GM23338 (cell line): ENCODE results near the gene LTB. TPM values are rescaled to one million over a fixed set of nuclear protein-coding genes. Genes with fewer than 3 reads are reported as not detected.
A peak's percentile ranks its signal among the peaks of the same experiment; 100 is the strongest.

ENCODE experiments used
- ATAC-seq: fragments of 200-7000 bp; cut with Tn5 transposase; 3 replicates; pipeline ENCODE4 v1.9.1; 2020
- DNase-seq: peaks from one replicate; pipeline ENCODE4 v3.0.0-alpha.2; 2015; ENCODE audit warnings: low spot score
- H2AFZ ChIP-seq: fragments of 200-600 bp; sonication (generic); 2 replicates; pipeline ENCODE4 v1.8.0; 2016; ENCODE audit warnings: antibody characterized with exemption, mild to moderate bottlenecking, moderate library complexity
- H3F3A ChIP-seq: fragments of 200-600 bp; sonication (generic); replicated peaks from 2 replicates; pipeline ENCODE4 v1.8.0; 2017; ENCODE audit warnings: antibody characterized with exemption, mixed run types, low read depth
- H3K27ac ChIP-seq: fragments of 200-600 bp; sonication (generic); 2 replicates; pipeline ENCODE4 v1.6.1; 2016; ENCODE audit warnings: low read depth
- H3K27me3 ChIP-seq: fragments of 200-600 bp; sonication (generic); 2 replicates; pipeline ENCODE4 v1.8.0; 2016; ENCODE audit warnings: mild to moderate bottlenecking, mixed run types, moderate library complexity; ENCODE audit not compliant: insufficient read depth
- H3K36me3 ChIP-seq: fragments of 200-600 bp; sonication (generic); 2 replicates; pipeline ENCODE4 v1.8.0; 2016; ENCODE audit warnings: mild to moderate bottlenecking; ENCODE audit not compliant: insufficient read depth
- H3K4me1 ChIP-seq: fragments of 200-600 bp; sonication (generic); 2 replicates; pipeline ENCODE4 v1.8.0; 2016; ENCODE audit warnings: mild to moderate bottlenecking, moderate library complexity; ENCODE audit not compliant: insufficient read depth
- H3K4me2 ChIP-seq: fragments of 200-600 bp; sonication (generic); 2 replicates; pipeline ENCODE4 v1.7.1; 2017; ENCODE audit warnings: mixed run types
- H3K4me3 ChIP-seq: fragments of 200-600 bp; sonication (generic); 2 replicates; pipeline ENCODE4 v1.6.1; 2016; ENCODE audit warnings: mixed run types
- H3K79me2 ChIP-seq: fragments of 200-600 bp; sonication (generic); replicated peaks from 2 replicates; pipeline ENCODE4 v1.8.0; 2017; ENCODE audit warnings: mild to moderate bottlenecking; ENCODE audit not compliant: insufficient read depth
- H3K9me2 ChIP-seq: fragments of 200-600 bp; sonication (generic); 2 replicates; pipeline ENCODE4 v1.8.0; 2017; ENCODE audit not compliant: insufficient read depth
- H4K20me1 ChIP-seq: fragments of 200-600 bp; sonication (generic); replicated peaks from 2 replicates; pipeline ENCODE4 v1.8.0; 2017; ENCODE audit warnings: mild to moderate bottlenecking; ENCODE audit not compliant: insufficient read depth
- H3K27ac Mint-ChIP-seq: 2 replicates; pipeline ENCODE4 v1.8.0; 2020; ENCODE audit warnings: inconsistent platforms, mild to moderate bottlenecking, moderate library complexity, mixed read lengths
- H3K27me3 Mint-ChIP-seq: 3 replicates; pipeline ENCODE4 v1.8.0; 2022; ENCODE audit warnings: low read depth, mild to moderate bottlenecking, moderate library complexity, mixed read lengths, inconsistent platforms; ENCODE audit not compliant: insufficient read depth, poor library complexity
- H3K36me3 Mint-ChIP-seq: 3 replicates; pipeline ENCODE4 v1.8.0; 2021; ENCODE audit warnings: low read depth, mild to moderate bottlenecking, inconsistent platforms, moderate library complexity, mixed read lengths
- H3K4me1 Mint-ChIP-seq: 3 replicates; pipeline ENCODE4 v1.8.0; 2020; ENCODE audit warnings: mild to moderate bottlenecking, inconsistent platforms, mixed read lengths
- H3K4me3 Mint-ChIP-seq: 3 replicates; pipeline ENCODE4 v1.8.0; 2021; ENCODE audit warnings: moderate library complexity, mild to moderate bottlenecking, inconsistent platforms, mixed read lengths
- H3K9me3 Mint-ChIP-seq: 3 replicates; pipeline ENCODE4 v1.8.0; 2020; ENCODE audit warnings: moderate library complexity, mild to moderate bottlenecking, inconsistent platforms, mixed read lengths
- CREB1 ChIP-seq: fragments of 250-450 bp; sonication (Bioruptor Pico); IDR thresholded peaks from 2 replicates; pipeline ENCODE4 v1.5.0; 2020; ENCODE audit warnings: low read depth, mild to moderate bottlenecking, moderate library complexity
- EZH2 ChIP-seq: fragments of 200-600 bp; sonication (generic); IDR thresholded peaks from one replicate; pipeline ENCODE4 v1.8.0; 2017; ENCODE audit warnings: antibody characterized with exemption, mild to moderate bottlenecking, low read depth; ENCODE audit not compliant: unreplicated experiment
- POLR2AphosphoS5 ChIP-seq: IDR thresholded peaks from 2 replicates; pipeline ENCODE4 v1.6.1; 2016; ENCODE audit warnings: antibody characterized with exemption, low read depth
- ZNF331 ChIP-seq: fragments of 250-450 bp; sonication (Bioruptor Pico); IDR thresholded peaks from 2 replicates; pipeline ENCODE4 v1.5.0; 2020; ENCODE audit warnings: low read depth, mild to moderate bottlenecking, moderate library complexity
- ZNF462 ChIP-seq: fragments of 250-450 bp; sonication (Bioruptor Pico); IDR thresholded peaks from 2 replicates; pipeline ENCODE4 v1.5.0; 2020; ENCODE audit warnings: mild to moderate bottlenecking, moderate library complexity
- polyA plus RNA-seq: library from polyadenylated mRNA; unstranded; fragments of >200 nt; fragmentation: Nextera tagmentation; extraction: Ambion mirVana; gene quantifications from 2 replicates; pipeline ENCODE4 v1.2.1, GENCODE V29; 2016
- total RNA-seq: library from RNA; depleted of rRNA; stranded (reverse); fragments of >200 nt; shearing (Covaris generic); gene quantifications from 2 replicates; pipeline ENCODE4 v1.2.3, GENCODE V29; 2014
- TF ChIP-seq, protein P1 (sequence below), 2 experiments: fragments of 200-600 bp in 1 of 2; sonication (generic) in 1 of 2; conservative IDR thresholded peaks; 2 replicates each; pipeline versions ENCODE4 v1.5.1 to v1.6.1; 2016 to 2017; ENCODE audit warnings: antibody characterized with exemption in 2 of 2, low read depth in 2 of 2, mild to moderate bottlenecking in 2 of 2, moderate library complexity in 1 of 2

LTB gene
- total and polyA plus RNA-seq, 2 experiments from 2014 or later, result 1.7 TPM; not detected in 1

DNA sequence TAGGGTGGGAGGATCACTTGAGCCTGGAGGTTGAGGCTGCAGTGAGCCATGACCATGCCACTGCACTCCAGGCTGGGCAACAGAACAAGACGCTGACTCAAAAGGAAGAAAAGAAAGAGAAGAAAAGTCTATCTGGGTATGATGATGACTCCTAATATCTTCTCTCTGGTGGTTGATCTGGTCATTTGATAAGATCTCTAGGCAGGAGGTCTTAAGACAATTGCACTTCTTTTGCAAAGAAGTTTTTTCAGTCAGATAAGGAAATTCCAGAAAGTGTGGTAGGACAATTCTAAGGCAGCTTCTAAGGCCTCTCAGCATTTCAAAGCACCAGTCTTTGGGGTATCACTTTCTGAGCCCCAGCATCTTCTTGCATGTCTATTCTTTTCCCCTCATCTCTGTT lies 25.1 kb upstream of the LTB start (continued):
- TF ChIP-seq ZNF462 (CRISPR knock-in tag) (no peak), CREB1 (CRISPR knock-in tag) (no peak), POLR2AphosphoS5 (no peak)

- H3K4me3 ChIP-seq, result no peak overlapping the region
- no peaks in the 10 kb centered on the region for H3K79me2 ChIP-seq
- no peak overlapping the region for H3K27ac ChIP-seq
- Mint-ChIP-seq H3K9me3 (no peaks in the 10 kb centered on the region), H3K4me3 (no peak overlapping the region), H3K4me1 (peaks cover 10% of the 10 kb centered on the region), H3K27me3 (peaks cover 11% of the 10 kb centered on the region), H3K27ac (no peak overlapping the region), H3K36me3 (no peaks in the 10 kb centered on the region)
- H3K27me3 ChIP-seq, result no peaks in the 10 kb centered on the region
- no peaks in the 10 kb centered on the region for H4K20me1 ChIP-seq
- no peaks in the 10 kb centered on the region for H3K36me3 ChIP-seq
- H3F3A ChIP-seq, result no peaks in the 10 kb centered on the region
- H2AFZ ChIP-seq, result no peak overlapping the region
- DNase-seq (peak; percentile 56), ATAC-seq (peak; percentile 60)
- no peak overlapping the region for H3K4me2 ChIP-seq
- peaks cover 6% of the 10 kb centered on the region for H3K4me1 ChIP-seq
- TF ChIP-seq, protein P1, sequence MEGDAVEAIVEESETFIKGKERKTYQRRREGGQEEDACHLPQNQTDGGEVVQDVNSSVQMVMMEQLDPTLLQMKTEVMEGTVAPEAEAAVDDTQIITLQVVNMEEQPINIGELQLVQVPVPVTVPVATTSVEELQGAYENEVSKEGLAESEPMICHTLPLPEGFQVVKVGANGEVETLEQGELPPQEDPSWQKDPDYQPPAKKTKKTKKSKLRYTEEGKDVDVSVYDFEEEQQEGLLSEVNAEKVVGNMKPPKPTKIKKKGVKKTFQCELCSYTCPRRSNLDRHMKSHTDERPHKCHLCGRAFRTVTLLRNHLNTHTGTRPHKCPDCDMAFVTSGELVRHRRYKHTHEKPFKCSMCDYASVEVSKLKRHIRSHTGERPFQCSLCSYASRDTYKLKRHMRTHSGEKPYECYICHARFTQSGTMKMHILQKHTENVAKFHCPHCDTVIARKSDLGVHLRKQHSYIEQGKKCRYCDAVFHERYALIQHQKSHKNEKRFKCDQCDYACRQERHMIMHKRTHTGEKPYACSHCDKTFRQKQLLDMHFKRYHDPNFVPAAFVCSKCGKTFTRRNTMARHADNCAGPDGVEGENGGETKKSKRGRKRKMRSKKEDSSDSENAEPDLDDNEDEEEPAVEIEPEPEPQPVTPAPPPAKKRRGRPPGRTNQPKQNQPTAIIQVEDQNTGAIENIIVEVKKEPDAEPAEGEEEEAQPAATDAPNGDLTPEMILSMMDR (conservative IDR thresholded peaks at IDR 0.05; ENCODE audit: low read depth in 2 of 2), result peak; percentile 49 to 62
- TF ChIP-seq ZNF331 (CRISPR knock-in tag) (no peak), EZH2 (no peak)
- H3K9me2 ChIP-seq, result no peaks in the 10 kb centered on the region
Measured at GRCh38 chr6:31597006-31597405, 14.8 kb upstream of the LTB start.
